Neural cell (in vitro differentiated cells): ENCODE measurements around the gene INVS. TPM values are rescaled to one million over a fixed set of nuclear protein-coding genes. Genes with fewer than 3 reads are reported as not detected.

ENCODE experiments used
- H2AFZ ChIP-seq: fragments of 200-600, 300-800 bp; sonication (generic), shearing (Covaris generic); 2 replicates; pipeline ENCODE4 v1.6.0; 2014; ENCODE audit warnings: low read depth, mild to moderate bottlenecking, antibody characterized with exemption, low read length, moderate library complexity
- H3F3A ChIP-seq: fragments of 200-600 bp; shearing (Covaris generic); 2 replicates; pipeline ENCODE4 v1.6.1; 2016; ENCODE audit warnings: mild to moderate bottlenecking, moderate library complexity, mixed read lengths, antibody characterized with exemption, low read length; ENCODE audit not compliant: insufficient read depth, poor library complexity, severe bottlenecking
- H3K27ac ChIP-seq: fragments of 200-600, 300-800 bp; sonication (generic), shearing (Covaris generic); 2 replicates; pipeline ENCODE4 v1.5.1; 2014; ENCODE audit warnings: mild to moderate bottlenecking, low read length, moderate library complexity
- H3K27me3 ChIP-seq: fragments of 300-800, 200-600 bp; sonication (generic), shearing (Covaris generic); 2 replicates; pipeline ENCODE4 v1.6.0; 2014; ENCODE audit warnings: mild to moderate bottlenecking, low read depth, low read length, moderate library complexity; ENCODE audit not compliant: insufficient read depth
- H3K36me3 ChIP-seq: fragments of 300-800, 200-600 bp; sonication (generic), shearing (Covaris generic); 2 replicates; pipeline ENCODE4 v1.5.1; 2014; ENCODE audit warnings: mild to moderate bottlenecking, antibody characterized with exemption, low read length, moderate library complexity; ENCODE audit not compliant: insufficient read depth
- H3K4me2 ChIP-seq: fragments of 300-800, 200-600 bp; sonication (generic), shearing (Covaris generic); 2 replicates; pipeline ENCODE4 v1.6.0; 2014; ENCODE audit warnings: mild to moderate bottlenecking, low read length
- H3K4me3 ChIP-seq: fragments of 300-800, 200-600 bp; sonication (generic), shearing (Covaris generic); 2 replicates; pipeline ENCODE4 v1.5.1; 2014; ENCODE audit warnings: mild to moderate bottlenecking, low read length, moderate library complexity
- H3K79me2 ChIP-seq: fragments of 200-600 bp; shearing (Covaris generic); replicated peaks from 2 replicates; pipeline ENCODE4 v1.6.0; 2014; ENCODE audit warnings: mild to moderate bottlenecking, low read length, moderate library complexity; ENCODE audit not compliant: insufficient read depth
- H3K9ac ChIP-seq: fragments of 300-800, 200-600 bp; sonication (generic), shearing (Covaris generic); 2 replicates; pipeline ENCODE4 v1.6.1; 2016; ENCODE audit warnings: mild to moderate bottlenecking, low read length, mixed read lengths
- H3K9me2 ChIP-seq: fragments of 200-600 bp; shearing (Covaris generic); 2 replicates; pipeline ENCODE4 v1.6.1; 2016; ENCODE audit warnings: mild to moderate bottlenecking, low read length, mixed read lengths; ENCODE audit not compliant: insufficient read depth
- H3K9me3 ChIP-seq: fragments of 200-600, 300-800 bp; sonication (generic), shearing (Covaris generic); 2 replicates; pipeline ENCODE4 v1.6.1; 2016; ENCODE audit warnings: mild to moderate bottlenecking, mixed run types, low read length, moderate library complexity, mixed read lengths
- H4K20me1 ChIP-seq: fragments of 200-600 bp; shearing (Covaris generic); 2 replicates; pipeline ENCODE4 v1.6.1; 2016; ENCODE audit warnings: mild to moderate bottlenecking, mixed run types; ENCODE audit not compliant: insufficient read depth
- EP300 ChIP-seq: fragments of 450-650 bp; conservative IDR thresholded peaks from 2 replicates; pipeline ENCODE4 v1.6.1; 2014; ENCODE audit warnings: antibody characterized with exemption, mild to moderate bottlenecking, moderate library complexity; ENCODE audit not compliant: poor library complexity, severe bottlenecking
- EZH2 ChIP-seq: fragments of 200-600, 300-800 bp; shearing (Covaris generic), sonication (generic); IDR thresholded peaks from 2 replicates; pipeline ENCODE4 v1.6.1; 2014; ENCODE audit warnings: antibody characterized with exemption, low read length, borderline replicate concordance, mild to moderate bottlenecking; ENCODE audit not compliant: insufficient read depth, poor library complexity, severe bottlenecking
- MXI1 ChIP-seq: fragments of 450-650 bp; conservative IDR thresholded peaks from 2 replicates; pipeline ENCODE4 v1.6.1; 2014; ENCODE audit warnings: antibody characterized with exemption, mild to moderate bottlenecking; ENCODE audit not compliant: poor library complexity, severe bottlenecking
- POLR2AphosphoS5 ChIP-seq: IDR thresholded peaks from 2 replicates; pipeline ENCODE4 v1.6.1; 2012
- RAD21 ChIP-seq: fragments of 450-650 bp; conservative IDR thresholded peaks from 2 replicates; pipeline ENCODE4 v1.6.1; 2014; ENCODE audit warnings: antibody characterized with exemption, mild to moderate bottlenecking, moderate library complexity
- SMC3 ChIP-seq: fragments of 450-650 bp; conservative IDR thresholded peaks from 2 replicates; pipeline ENCODE4 v1.6.1; 2014; ENCODE audit warnings: antibody characterized with exemption, mild to moderate bottlenecking, moderate library complexity; ENCODE audit not compliant: poor library complexity
- TAF1 ChIP-seq: IDR thresholded peaks from 2 replicates; pipeline ENCODE4 v1.6.1; 2012; ENCODE audit warnings: low read depth
- polyA plus RNA-seq: library from polyadenylated mRNA; depleted of rRNA; stranded (reverse); fragments of >200 nt; gene quantifications from 2 replicates; pipeline ENCODE4 v1.2.3, GENCODE V29; 2014
- TF ChIP-seq, protein P1 (sequence below): IDR thresholded peaks from 2 replicates; pipeline ENCODE4 v1.6.1; 2012; ENCODE audit warnings: borderline replicate concordance
- TF ChIP-seq, protein P2 (sequence below): fragments of 450-650 bp; IDR thresholded peaks from 2 replicates; pipeline ENCODE4 v1.5.1; 2014; ENCODE audit warnings: antibody characterized with exemption, mild to moderate bottlenecking, moderate library complexity; ENCODE audit not compliant: poor library complexity, severe bottlenecking

The INVS gene
- polyA plus RNA-seq, 1 donor from 2014 or later: 11.3 TPM

DNA sequence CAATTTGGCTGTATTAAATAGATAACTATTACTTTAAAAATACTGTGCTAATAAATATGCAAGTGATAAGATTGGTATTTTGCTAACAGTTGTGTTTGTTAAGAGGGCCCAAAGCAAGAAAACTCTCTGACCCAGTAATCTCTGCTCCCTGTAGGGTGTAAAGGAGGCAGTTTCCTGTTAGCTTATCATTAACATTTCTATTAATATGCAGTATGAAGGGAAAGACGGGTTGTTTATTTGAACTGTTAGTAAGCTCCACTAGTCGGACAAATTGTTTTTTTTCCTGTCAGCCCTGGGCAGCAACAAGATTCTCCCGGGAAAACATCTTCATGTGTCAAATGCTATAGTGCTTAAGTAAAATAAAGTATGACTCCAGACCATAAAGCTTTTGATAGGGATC lies 35.9 kb upstream of the INVS start:
- Histone ChIP-seq H3K4me2 (no peak overlapping the region), H3K27me3 (no peaks in the 10 kb centered on the region), H3K4me3 (no peak overlapping the region), H3K36me3 (no peaks in the 10 kb centered on the region), H4K20me1 (no peaks in the 10 kb centered on the region), H3F3A (no peaks in the 10 kb centered on the region), H3K9me2 (no peaks in the 10 kb centered on the region), H3K79me2 (no peaks in the 10 kb centered on the region), H3K9me3 (no peaks in the 10 kb centered on the region), H3K27ac (no peak overlapping the region), H2AFZ (no peak overlapping the region), H3K9ac (no peak overlapping the region)
- no peak for TF ChIP-seq TAF1
- no peak for TF ChIP-seq MXI1
- no peak for TF ChIP-seq RAD21

DNA sequence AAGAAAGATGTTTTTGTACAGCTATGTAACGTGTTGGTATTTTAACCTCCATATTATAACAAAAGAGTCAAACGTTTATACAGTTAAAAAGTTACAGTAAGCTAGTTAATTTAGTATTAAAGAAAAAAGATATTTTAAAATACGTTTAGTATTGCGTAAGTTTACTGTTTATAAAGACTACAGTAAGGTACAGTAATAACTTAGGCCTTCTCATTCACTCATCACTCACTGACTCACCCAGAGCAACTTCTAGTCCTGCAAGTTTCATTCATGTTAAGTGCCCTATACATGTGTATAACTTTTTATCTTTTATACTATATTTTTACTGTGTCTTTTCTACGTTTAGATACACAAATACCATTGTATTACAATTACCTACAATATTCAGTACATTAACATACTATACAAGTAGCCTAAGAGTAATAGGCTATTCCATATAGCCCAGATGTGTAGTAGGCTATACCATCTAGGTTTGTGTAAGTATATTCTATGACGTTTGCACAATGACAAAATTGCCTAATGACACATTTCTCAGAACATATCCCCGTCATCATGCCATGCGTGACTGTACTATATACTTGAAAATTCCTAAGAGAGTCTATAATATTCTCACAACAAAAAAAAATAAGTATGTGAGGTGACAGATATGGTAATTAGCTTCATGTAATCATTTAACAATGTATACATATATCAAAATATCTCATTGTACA lies 34.0 kb upstream of the INVS start:
- Histone ChIP-seq H3K9ac (no peak overlapping the region), H3K9me2 (no peaks in the 10 kb centered on the region), H3K9me3 (no peaks in the 10 kb centered on the region), H3K27me3 (no peaks in the 10 kb centered on the region), H3K79me2 (no peaks in the 10 kb centered on the region), H3K27ac (no peak overlapping the region), H3K4me3 (no peak overlapping the region), H3K36me3 (no peaks in the 10 kb centered on the region), H4K20me1 (no peaks in the 10 kb centered on the region), H3K4me2 (no peak overlapping the region), H3F3A (no peaks in the 10 kb centered on the region), H2AFZ (no peak overlapping the region)
- TF ChIP-seq EP300 (no peak), TAF1 (no peak), MXI1 (no peak), EZH2 (no peak), SMC3 (no peak), RAD21 (no peak), POLR2AphosphoS5 (no peak)
- TF ChIP-seq, protein P1, sequence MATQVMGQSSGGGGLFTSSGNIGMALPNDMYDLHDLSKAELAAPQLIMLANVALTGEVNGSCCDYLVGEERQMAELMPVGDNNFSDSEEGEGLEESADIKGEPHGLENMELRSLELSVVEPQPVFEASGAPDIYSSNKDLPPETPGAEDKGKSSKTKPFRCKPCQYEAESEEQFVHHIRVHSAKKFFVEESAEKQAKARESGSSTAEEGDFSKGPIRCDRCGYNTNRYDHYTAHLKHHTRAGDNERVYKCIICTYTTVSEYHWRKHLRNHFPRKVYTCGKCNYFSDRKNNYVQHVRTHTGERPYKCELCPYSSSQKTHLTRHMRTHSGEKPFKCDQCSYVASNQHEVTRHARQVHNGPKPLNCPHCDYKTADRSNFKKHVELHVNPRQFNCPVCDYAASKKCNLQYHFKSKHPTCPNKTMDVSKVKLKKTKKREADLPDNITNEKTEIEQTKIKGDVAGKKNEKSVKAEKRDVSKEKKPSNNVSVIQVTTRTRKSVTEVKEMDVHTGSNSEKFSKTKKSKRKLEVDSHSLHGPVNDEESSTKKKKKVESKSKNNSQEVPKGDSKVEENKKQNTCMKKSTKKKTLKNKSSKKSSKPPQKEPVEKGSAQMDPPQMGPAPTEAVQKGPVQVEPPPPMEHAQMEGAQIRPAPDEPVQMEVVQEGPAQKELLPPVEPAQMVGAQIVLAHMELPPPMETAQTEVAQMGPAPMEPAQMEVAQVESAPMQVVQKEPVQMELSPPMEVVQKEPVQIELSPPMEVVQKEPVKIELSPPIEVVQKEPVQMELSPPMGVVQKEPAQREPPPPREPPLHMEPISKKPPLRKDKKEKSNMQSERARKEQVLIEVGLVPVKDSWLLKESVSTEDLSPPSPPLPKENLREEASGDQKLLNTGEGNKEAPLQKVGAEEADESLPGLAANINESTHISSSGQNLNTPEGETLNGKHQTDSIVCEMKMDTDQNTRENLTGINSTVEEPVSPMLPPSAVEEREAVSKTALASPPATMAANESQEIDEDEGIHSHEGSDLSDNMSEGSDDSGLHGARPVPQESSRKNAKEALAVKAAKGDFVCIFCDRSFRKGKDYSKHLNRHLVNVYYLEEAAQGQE: no peak
- TF ChIP-seq, protein P2, sequence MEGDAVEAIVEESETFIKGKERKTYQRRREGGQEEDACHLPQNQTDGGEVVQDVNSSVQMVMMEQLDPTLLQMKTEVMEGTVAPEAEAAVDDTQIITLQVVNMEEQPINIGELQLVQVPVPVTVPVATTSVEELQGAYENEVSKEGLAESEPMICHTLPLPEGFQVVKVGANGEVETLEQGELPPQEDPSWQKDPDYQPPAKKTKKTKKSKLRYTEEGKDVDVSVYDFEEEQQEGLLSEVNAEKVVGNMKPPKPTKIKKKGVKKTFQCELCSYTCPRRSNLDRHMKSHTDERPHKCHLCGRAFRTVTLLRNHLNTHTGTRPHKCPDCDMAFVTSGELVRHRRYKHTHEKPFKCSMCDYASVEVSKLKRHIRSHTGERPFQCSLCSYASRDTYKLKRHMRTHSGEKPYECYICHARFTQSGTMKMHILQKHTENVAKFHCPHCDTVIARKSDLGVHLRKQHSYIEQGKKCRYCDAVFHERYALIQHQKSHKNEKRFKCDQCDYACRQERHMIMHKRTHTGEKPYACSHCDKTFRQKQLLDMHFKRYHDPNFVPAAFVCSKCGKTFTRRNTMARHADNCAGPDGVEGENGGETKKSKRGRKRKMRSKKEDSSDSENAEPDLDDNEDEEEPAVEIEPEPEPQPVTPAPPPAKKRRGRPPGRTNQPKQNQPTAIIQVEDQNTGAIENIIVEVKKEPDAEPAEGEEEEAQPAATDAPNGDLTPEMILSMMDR: no peak
